Activated CD4-positive, CD25-positive, alpha-beta regulatory T cell treated with anti-CD3 and anti-CD28 coated beads, Interleukin-2, amount 50 U/mL, for 24 hours (primary cell): ENCODE results near the gene PRAC2.
"Not testable (repeated sequence)": the region's sequence is repeated elsewhere in the genome, so short reads cannot be mapped to it uniquely, and the experiment has no call there.

Source experiments
- ATAC-seq, 2 donors: fragments of 150-1000 bp; cut with Tn5 transposase; one replicate each; pipeline ENCODE4 v1.10.0; 2021; ENCODE audit warnings: mild to moderate bottlenecking in 1 of 2, moderate library complexity in 1 of 2

Gene PRAC2

DNA sequence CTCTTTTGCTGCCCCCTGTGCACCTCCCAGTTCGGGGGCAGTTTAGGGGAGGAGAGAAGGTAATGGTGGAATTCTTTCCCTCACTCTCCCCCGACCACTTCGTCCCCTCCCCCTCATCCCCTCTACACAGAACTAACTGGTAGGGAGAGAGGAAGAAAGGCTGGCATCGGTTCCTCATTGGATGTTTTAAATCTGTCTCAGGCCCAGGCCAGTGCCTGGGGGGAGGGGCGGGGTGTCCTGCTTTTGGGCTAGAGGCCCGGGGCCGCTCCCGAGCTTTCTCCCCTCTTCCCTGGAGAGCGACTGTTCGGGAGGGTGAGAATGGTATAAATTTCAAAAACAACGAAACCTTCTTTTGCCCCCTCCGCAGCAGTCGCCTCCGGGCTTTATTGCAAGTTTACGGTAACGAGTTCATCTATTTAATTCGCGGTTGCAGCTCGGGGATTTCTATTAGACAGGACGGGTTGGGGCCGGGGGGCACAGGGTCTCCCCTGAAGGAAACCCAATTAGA is at the start of gene PRAC2:
TSS of gene PRAC2 (plus strand) at position 271 of the 508 bp plus-strand sequence. CDS start 1,226 bp downstream, outside the sequence.
- no peak for ATAC-seq

DNA sequence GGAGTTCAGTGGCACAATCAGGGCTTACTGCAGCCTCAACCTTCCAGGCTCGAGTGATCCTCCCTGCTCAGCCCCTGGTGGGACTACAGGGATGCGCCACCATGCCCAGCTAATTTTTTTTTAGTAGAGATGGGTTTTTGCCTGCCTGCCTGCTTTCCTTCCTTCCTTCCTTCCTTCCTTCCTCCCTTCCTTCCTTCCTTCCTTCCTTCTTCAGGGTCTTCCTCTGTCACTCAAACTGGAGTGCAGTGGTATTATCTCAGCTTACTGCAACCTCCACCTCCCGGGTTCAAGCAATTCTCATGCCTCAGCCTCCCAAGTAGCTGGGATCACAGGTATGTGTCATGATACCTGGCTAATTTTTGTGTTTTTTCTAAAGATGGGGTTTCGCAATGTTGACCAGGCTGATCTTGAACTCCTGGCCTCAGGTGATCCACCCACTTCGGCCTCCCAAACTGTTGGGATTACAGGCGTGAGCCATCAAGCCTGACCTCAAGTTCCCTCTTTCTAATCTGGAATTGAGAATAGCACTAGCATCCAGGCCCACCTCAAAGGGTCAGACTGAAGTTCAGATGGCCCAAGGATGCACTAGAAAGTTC is 45.9 kb upstream of the PRAC2 start:
- ATAC-seq = no peak

DNA sequence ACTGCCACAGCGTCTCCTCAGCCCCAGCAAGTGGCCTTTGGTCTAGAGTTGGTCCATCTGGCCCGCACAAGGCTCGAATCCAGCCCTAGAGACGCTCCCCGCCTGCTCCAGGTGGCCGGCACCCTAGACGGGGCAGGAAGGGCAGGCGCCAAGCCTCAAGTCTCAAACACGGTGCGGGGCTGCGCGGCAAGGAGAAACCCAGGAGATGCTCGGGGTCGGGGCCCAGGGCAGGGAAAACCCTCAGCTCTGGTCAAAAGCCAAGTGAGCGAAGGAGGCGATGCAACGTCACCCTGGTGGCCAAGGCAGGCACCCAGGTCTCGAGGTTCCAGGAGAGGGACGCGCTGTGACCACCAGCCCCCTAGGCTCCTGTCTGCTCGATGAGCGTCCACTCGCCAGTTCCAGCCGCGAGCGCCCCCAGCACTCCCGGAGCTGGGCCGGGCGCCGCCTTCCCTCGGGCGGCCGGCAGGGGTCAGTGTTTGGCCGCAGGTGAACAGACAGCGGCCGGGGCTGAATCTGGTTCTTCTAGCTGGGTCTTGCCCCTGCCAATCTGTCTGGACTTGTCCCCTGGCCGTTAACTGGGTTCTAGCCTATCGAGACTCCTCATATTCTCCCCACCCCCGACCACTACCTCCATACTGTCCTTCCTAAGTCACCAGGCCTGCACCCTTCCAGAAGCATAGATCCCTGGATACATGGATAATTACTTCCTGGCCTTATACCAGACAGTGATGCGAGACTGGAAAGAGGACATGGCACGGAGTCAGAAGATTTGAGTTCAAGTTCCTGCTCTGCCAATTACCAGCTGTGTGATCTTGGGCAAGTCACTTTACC is 44.6 kb upstream of the PRAC2 start:
- peak; percentile 84 to 87 for ATAC-seq

DNA sequence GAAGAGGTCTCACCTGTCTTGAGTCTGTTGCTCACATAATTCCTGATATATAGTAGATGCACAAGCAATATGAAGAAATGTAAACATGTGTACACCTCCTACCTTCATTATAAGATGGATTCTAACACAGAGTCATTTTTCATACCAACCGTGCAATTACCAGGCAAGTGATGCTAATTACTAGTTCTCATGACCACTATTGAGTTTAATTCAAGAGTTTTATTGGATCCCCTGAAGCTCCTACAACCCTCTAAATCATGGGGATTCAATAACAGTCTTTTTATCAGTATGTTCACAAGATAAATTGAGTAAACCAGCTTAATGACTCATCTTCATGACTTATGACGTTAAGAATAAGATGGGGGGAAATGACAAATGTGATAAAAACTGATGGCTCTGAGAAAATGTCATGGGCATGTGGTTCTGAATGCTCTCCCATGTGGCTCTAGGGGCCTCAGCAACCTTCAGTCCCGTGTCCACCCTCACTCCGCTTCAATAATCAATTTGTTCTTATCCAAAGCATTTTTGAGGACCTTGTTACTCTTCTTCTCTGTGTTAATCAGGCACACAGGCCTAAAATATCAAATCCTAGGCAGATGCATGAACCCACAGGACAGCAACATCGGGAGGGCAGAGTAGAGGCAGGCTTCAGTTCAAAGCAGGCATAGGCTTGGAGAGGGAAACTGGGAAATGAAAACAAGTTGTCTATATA is 43.4 kb upstream of the PRAC2 start:
- ATAC-seq = no peak

DNA sequence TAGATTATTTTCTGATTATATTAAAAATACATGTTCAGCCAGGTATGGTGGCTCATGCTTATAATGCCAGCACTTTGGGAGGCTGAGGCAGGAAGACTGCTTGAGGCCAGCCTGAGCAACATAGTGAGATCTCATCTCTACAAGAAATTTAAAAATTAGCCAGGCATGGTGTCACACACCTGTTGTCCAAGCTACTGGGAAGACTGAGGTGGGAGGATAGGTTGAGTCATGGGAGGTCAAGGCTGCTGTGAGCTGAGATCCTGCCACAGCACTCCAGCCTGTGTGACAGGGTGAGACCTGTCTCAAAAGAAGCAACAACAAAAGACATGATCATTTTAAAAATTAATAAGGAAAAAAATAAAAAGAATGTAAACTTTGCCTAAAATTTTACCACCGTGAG is 41.4 kb upstream of the PRAC2 start:
- ATAC-seq = no peak

DNA sequence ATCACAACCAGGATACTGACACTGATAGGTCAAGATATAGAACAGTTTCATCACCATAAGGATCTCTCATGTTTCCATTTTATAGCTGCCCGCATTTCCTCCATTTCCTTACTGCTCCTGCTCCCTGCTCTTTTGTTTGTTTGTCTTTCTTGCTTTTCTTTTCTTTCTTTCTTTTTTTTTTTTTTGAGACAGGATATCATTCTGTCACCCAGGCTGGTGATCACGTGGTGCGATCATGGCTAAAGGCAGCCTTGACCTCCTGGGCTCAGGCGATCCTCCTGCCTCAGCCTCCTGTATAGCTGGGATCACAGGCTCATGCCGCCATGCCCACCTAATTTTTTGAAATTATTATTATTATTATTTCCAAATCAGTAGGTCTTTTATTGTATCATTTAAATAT is 32.3 kb upstream of the PRAC2 start:
- no peak for ATAC-seq

DNA sequence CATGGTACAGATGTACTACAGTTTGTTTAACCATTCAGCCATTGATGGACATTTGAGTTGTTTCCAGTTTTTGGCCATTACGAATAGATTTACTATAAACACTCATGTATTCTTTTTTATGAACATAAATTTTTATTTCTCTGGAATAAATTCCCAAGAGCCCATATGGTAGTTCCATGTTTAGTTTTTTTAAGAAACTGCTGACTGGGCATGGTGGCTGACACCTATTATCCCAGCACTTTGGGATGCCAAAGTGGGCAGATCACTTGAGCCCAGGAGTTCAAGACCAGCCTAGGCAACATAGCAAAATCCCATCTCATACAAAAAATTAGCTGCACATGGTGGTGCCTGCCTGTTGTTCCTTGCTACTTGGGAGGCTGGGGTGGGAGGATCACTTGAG is 30.9 kb upstream of the PRAC2 start:
- ATAC-seq = no peak

DNA sequence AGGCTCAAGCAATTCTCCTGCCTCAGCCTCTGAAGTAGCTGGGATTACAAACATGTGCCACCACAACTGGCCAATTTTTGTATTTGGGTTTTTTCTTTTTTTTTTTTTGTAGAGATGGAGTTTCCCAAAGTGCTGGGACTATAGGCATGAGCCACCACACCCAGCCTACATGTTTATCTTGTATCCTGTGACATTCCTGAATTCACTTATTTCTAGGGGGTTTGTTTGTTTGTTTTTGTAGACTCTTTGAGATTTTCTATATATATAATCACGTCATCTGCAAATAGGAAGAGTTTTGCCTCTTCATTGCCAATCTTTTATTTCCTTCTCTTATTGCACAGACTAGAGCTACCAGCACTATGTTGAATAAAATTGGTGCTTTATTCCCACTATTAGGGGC is 29.8 kb upstream of the PRAC2 start:
- no peak for ATAC-seq

DNA sequence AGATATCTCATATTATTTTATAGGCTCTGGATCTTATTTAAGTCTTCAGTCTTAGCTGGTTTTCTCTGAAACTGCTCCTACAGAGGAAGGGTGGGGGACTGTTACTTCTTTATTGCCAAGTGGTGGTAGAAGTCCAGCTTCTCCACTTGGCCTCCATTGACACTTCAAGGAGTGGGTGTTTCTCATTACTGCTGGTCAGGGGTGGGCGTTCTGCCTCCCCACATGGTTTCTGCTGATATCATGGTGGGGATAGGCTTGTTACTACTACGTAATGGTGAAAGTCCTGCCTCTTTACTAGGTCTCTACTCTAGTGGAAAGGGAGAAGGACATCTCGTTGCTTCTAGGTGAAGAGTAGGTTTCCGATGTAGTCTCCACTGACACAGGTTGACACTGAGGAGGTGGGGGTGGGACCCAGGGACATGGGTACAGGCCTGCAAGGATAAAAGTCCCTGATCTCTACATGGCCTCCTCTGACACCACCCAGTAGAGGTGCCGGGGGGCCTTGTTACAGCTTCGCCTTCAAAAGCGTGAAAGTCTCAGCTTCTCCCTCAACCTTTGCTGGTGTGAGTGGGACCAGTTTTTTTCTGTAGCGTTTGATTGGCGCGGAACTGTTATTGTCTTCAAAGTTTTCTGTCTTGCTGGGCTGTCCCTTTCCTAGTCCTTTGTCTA is 21.0 kb upstream of the PRAC2 start:
- ATAC-seq = no peak

DNA sequence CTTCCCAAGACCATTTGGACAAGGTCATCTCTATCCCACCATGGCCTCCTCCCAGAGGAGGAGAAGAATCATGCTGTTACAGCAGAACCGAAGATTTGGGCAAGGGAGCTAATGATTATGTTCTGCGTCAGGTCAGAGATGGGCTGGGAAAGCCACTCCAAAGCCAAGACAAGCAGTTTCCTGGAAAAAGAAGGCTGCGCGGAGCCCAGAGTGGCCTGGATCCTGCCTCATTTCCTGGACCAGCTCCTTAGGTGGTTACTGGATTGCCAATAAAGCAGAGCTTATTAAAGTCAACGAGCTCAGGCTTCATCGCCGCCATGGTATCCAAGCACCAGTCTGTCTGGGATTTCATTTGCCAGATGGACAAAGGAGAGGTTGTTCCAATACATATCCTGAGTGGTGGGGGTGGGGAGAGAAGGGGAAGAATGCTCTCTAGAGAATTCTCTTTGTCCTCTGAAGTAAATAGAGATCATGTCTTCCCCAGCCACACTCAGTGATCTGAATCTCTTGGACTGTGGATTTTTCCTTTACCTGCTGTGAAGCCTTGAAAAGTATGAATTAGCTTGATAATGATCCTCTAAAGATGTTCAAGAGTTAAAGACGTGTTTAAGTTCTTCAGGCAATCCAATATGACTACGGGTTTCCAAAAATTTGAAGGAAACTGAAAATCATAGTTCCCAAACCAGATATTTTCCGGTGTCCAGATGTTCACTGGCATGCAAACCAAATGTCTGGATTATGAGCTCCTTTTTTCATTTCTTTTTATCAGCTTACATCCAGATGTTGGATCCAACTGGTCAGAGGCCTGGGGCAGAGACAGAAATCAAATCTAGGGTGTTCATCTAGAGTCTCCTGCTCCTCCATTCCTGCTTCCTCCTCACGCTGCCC is 18.4 kb upstream of the PRAC2 start:
- no peak for ATAC-seq

DNA sequence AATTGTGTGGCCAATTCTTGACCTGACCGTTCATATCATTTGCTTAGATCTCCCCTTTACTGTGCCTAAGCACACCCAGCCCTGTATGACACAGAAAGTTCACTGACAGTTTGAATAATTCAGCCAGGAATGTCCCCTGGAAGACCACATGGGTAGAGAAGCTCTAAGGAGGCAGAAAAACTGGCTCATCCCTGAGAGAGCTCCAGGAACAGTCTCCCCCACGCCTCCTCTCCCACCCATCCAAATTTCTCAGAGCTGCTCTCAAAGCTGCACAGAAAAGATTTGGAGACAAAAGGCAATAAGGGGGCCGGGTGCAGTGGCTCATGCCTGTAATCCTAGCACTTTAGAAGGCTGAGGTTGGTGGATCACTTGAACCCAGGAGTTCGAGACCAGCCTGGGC is 11.9 kb upstream of the PRAC2 start:
- no peak for ATAC-seq

DNA sequence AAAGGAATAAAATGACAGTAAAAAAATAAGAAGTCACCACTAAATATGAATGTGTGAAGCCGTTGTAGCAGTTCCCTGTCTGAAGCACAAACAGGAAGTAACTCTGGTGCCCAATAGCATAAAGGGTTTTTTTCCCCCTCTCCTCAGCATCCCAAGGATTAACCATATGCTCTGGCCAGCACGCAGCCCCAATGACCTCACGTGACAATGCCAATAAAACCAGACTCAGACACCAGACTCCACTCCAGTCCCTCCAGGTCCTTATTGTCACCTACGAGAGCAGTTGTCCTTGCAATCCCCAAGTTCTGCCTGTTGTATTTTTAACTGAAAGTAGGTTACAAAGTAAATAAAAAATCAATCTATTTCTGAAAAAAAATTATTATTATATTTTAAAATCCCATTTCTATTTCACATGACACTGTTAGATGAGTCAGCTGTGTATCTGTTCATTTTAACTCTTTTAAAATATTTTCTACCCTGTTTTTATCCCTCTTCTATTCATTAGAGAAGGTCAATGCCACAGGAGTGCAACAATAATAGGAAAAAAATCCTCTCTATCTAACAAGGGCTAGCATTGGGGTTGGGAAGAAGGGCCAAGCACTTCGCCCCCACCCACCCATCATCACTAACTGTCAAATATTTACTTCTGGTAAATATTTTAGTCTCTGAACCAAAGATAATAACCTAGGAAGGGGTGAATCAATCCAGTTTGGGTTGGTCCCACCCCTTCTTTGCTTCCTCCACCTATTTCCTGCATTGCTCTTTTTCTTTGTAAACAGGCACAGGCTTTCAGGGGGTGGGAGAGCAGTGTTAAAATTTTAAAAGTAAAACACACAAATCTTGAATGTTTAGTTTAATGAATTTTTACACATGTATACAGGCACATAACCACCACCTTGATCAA is 7.2 kb upstream of the PRAC2 start:
- no peak for ATAC-seq

DNA sequence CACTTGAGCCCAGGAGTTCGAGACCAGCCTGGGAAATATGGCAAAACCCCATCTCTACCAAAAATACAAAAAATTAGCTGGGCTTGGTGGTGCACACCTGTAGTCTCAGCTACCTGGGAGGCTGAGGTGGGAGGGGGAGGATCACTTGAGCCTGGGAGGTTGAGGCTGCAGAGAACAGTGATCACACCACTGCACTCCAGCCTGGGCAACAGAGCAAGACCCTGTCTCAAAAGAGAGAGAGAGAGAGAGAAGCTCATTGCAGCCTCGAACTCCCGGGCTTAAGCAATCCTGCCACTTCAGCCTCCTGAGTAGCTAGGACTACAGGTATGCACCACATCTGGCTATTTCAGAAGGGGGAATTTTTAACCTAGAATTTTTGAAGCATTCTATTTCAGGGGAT is 6.4 kb upstream of the PRAC2 start:
- not testable (repeated sequence) for ATAC-seq

DNA sequence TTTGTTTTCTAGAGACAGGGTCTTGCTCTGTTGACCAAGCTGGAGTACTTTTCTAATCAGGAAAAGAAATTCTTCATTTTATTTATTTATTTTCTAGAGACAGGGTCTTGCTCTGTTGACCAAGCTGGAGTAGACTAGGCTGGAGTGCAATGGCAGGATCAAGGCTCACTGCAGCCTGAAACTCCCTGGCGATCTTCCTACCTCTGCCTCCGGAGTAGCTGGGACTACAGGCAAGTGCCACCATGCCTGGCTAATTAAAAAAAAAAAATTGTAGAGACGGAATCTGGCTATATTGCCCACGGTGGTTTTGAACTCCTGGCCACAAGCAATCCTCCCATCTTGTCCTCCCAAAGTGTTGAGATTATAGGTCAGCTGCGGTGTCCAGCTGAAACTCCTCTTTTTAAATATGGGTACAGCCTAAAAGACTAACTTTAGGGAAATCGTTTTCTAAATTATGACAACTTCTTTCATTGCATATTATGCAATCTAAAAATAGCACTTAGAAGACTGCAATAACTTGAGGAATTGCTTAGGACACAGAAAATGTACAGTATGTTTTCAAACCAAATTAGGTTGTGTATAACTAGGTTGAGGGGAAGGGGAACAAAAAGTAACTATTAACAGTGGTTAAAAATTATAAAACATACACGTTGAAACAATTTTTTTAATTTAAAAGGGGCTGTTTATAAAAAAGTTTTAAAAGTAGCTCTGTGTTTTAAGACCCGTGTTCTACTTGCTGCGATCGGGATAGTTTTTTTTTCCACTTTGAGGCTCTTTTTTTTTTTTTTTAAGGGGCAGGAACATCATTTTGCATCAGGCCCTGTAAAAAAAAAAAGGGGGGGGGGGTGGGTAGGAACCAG is 5.4 kb upstream of the PRAC2 start:
- no peak for ATAC-seq

DNA sequence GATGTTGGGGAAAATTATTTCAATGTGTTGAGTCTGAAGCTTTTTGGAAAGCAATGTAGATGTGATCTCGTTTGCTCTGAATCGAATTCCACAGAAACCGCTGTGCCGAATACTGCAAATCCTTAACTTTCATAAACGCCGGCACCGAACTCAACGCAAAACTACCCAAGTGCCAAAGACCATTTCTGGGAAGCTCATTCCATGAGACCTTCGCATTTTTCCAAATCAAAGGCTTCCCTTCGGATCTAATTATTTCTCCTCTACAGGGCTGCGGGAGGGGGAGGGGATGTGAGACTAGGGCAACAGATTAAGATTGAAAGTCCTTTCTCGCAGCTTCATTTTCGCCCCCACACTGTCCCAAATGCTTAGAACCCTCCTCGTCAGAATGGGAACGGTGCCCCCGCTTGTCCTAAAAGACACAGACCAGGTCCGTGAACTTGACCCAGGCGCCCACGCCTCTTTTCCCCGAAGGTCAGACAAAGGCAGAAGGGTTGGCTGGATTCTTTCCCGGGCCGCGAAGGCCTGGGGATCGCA is 4.7 kb upstream of the PRAC2 start:
- no peak for ATAC-seq

DNA sequence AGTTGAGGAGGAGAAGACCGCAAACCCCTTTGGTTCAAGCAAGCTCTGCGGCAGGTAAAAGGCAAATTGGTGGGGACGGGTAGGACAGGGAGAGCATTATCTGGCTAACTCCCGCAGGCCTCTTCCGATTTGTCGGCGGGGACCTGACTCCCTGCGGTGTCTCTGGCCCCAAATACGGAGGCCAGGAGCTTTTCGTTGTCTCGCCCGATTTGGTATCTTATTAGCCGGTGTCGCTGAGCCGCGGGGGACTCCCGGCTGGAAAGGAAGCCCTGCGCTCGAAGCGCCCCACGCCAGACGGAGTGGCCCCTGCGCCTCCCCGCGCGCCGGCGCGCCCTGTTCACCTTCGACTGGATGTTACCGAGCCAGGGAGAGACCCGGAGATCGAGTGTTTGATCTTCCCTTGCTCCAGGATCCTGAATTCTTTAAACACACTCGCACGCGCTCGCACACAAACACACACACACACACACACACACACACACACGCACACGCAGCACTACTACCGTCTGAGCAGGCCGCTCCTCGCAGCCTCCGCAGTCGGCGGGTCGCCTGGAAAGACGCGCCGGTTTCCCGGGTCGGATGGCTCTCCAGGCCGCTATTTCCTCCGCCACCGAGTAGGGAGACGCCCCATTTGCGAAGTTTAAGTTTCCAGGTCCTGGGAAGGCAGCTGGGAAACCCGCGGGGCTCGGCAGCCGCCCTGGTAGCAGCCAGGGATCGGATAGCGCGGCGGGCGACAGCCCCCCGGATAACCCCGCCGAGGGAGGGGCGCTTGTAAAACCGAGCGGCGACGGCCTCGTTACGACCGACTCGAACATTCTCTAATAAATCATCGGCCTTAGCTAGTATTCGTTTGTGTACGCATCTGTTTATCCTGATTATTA is 4.0 kb upstream of the PRAC2 start:
- no peak for ATAC-seq

DNA sequence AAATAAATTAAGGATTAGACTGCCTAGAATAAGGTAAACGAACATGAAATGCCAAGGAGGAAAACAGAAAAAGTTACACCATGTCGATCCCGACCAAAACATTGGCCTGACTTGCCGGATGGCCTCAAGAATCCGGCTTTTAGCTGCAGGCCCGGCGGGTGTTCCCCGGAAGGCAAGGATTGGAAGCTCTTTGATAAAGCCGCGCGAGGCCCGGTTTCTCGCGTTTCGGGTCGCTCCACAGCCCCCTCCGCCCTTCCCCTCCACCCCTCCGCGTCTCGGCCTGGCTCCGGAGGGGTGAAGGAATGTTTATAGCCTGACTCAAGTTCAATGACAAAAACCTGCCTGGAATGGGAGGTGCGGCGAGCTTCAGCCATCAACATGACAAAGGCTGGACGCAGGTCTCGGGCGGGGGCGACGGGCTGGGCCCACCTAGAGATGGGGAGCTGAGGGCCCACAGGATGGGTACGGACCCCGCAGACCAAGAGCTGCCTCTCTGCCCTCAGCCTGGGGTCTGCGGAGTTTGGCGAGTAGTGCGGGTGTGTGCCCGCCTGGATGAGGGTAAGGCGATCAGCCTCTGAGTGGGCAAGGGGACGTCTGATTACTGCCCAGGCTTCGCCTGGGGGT is 3.2 kb upstream of the PRAC2 start:
- ATAC-seq = no peak
